Neural progenitor cell (in vitro differentiated cells): ENCODE data around the gene FBLN2.

Experiments
- CTCF ChIP-seq: fragments of 200-600 bp; sonication (generic); IDR thresholded peaks from 2 replicates; pipeline ENCODE4 v1.5.1; 2017; ENCODE audit warnings: antibody characterized with exemption, mild to moderate bottlenecking
- EZH2 ChIP-seq: fragments of 200-600 bp; sonication (generic); IDR thresholded peaks from 2 replicates; pipeline ENCODE4 v1.6.1; 2017; ENCODE audit warnings: antibody characterized with exemption, mild to moderate bottlenecking, moderate library complexity

- TF ChIP-seq CTCF (no peak), EZH2 (no peak)
Observed at GRCh38 chr3:13670292-13670691, 121.4 kb downstream of the FBLN2 start.
